Panc1 (cell line): Measurements from ENCODE around the gene IZUMO4. TPM values are rescaled to one million over a fixed set of nuclear protein-coding genes. Genes with fewer than 3 reads are reported as not detected.

Source experiments
- ATAC-seq: fragments of 200-7000 bp; cut with Tn5 transposase; 2 replicates; pipeline ENCODE4 v1.9.1; 2020; ENCODE audit warnings: mild to moderate bottlenecking, moderate library complexity
- BruUV-seq: library from RNA; stranded (reverse); fragments of 400-500 nt; replicated peaks from 2 replicates; lab custom pipeline; 2021; lab: Mats Ljungman, UMichigan
- CTCF ChIA-PET: fragments of 300-600 bp; sonication (Branson Sonifier 250); formaldehyde crosslinking; loops from one replicate; lab custom pipeline; 2022; ENCODE audit warnings: antibody characterized with exemption; lab: Charles Lee
- POLR2A ChIA-PET: fragments of 300-600 bp; sonication (Branson Sonifier 250); formaldehyde crosslinking; loops from one replicate; lab custom pipeline; 2022; ENCODE audit warnings: antibody characterized with exemption; lab: Charles Lee
- DNase-seq: peaks from one replicate; pipeline ENCODE4 v3.0.0-alpha.2; 2010; ENCODE audit warnings: low read depth, low spot score
- H3K27ac ChIP-seq: 2 replicates; pipeline ENCODE4 v1.5.1; 2011; ENCODE audit warnings: mild to moderate bottlenecking, low read length, inconsistent platforms
- H3K27me3 ChIP-seq: fragments of 200-500 bp; sonication (Bioruptor generic); 2 replicates; pipeline ENCODE4 v1.6.0; 2014; ENCODE audit warnings: low read length, inconsistent platforms; ENCODE audit not compliant: control insufficient read depth, insufficient read depth
- H3K36me3 ChIP-seq: fragments of 200-500 bp; sonication (Bioruptor generic); 2 replicates; pipeline ENCODE4 v1.5.1; 2014; ENCODE audit warnings: inconsistent platforms, mild to moderate bottlenecking, low read length, moderate library complexity; ENCODE audit not compliant: control insufficient read depth, insufficient read depth
- H3K4me1 ChIP-seq: 2 replicates; pipeline ENCODE4 v1.5.1; 2011; ENCODE audit warnings: inconsistent platforms, mild to moderate bottlenecking, low read length, moderate library complexity; ENCODE audit not compliant: control insufficient read depth, insufficient read depth
- H3K4me3 ChIP-seq, 2 experiments: 2 replicates each; pipeline ENCODE4 v1.5.1; 2011 to 2012; ENCODE audit warnings: low read depth in 2 of 2, low read length in 2 of 2, mild to moderate bottlenecking in 2 of 2, inconsistent platforms in 1 of 2, moderate library complexity in 1 of 2
- H3K9me3 ChIP-seq: fragments of 200-500 bp; sonication (Bioruptor generic); 2 replicates; pipeline ENCODE4 v1.5.1; 2014; ENCODE audit warnings: low read depth, mild to moderate bottlenecking, inconsistent platforms, low read length, moderate library complexity; ENCODE audit not compliant: control insufficient read depth, insufficient read depth
- CTCF ChIP-seq: fragments of 450-650 bp; IDR thresholded peaks from 2 replicates; pipeline ENCODE4 v1.5.1; 2017; ENCODE audit warnings: mild to moderate bottlenecking
- POLR2AphosphoS5 ChIP-seq: IDR thresholded peaks from 2 replicates; pipeline ENCODE4 v1.6.1; 2012; ENCODE audit warnings: mild to moderate bottlenecking, low read depth, low read length, moderate library complexity
- REST ChIP-seq, 2 experiments: IDR thresholded peaks; 2 replicates each; pipeline ENCODE4 v1.6.1; 2011 to 2012; ENCODE audit warnings: low read depth in 2 of 2, control low read depth in 1 of 2, low read length in 1 of 2, mild to moderate bottlenecking in 1 of 2, moderate library complexity in 1 of 2; ENCODE audit not compliant: insufficient read depth in 1 of 2
- SIN3A ChIP-seq: IDR thresholded peaks from 2 replicates; pipeline ENCODE4 v1.6.1; 2012; ENCODE audit warnings: low read depth, mild to moderate bottlenecking, low read length, moderate library complexity, borderline replicate concordance; ENCODE audit not compliant: insufficient read depth
- TCF7L2 ChIP-seq: IDR thresholded peaks from 2 replicates; pipeline ENCODE4 v1.6.1; 2011; ENCODE audit warnings: mild to moderate bottlenecking, low read depth, low read length, inconsistent platforms
- in situ Hi-C: cut with HindIII; loops from 2 replicates; pipeline ENCODE4 v1.10.0; 2016; ENCODE audit warnings: low sequenced_read_pairs, low pct_unique_long_range_greater_than_20kb
- intact Hi-C: fragments of 100-400 bp; cut with micrococcal nuclease; formaldehyde crosslinking; loops from one replicate; pipeline ENCODE4 v1.10.0; 2022; ENCODE audit not compliant: unreplicated experiment
- total RNA-seq: library from RNA; stranded (reverse); gene quantifications from one replicate; pipeline ENCODE4 v1.2.1, GENCODE V29; 2021; ENCODE audit not compliant: unreplicated experiment

The IZUMO4 gene
- total RNA-seq, 1 experiment from 2014 or later = 5.4 TPM

- Histone ChIP-seq H3K36me3 (no peaks in the 10 kb centered on the region), H3K4me1 (no peaks in the 10 kb centered on the region), H3K9me3 (no peaks in the 10 kb centered on the region), H3K27ac (no peak overlapping the region), H3K27me3 (no peaks in the 10 kb centered on the region), H3K4me3 (no peak overlapping the region)
- intact Hi-C loops = no loop called here
- ChIA-PET POLR2A (no interaction called here), CTCF (no interaction called here)
- ATAC-seq (no peak), DNase-seq (no peak)
- TF ChIP-seq REST (IDR thresholded peaks at IDR 0.05; ENCODE audit: insufficient read depth in 1 of 2, low read depth in 2 of 2, low read length in 1 of 2) (no peak), POLR2AphosphoS5 (no peak)
- in situ Hi-C loops = no loop called here
- no TSS peak for BruUV-seq
Measured at GRCh38 chr19:2081873-2082810, 14.6 kb upstream of the IZUMO4 start.

- no peak for ATAC-seq
- TF ChIP-seq POLR2AphosphoS5 (no peak), CTCF (no peak), SIN3A (no peak), TCF7L2 (no peak), REST (IDR thresholded peaks at IDR 0.05; ENCODE audit: insufficient read depth in 1 of 2, low read depth in 2 of 2, low read length in 1 of 2) (no peak)
- H3K36me3 ChIP-seq = no peaks in the 10 kb centered on the region
- TSS peak; percentile 44 for BruUV-seq
- H3K27me3 ChIP-seq = no peaks in the 10 kb centered on the region
- ChIA-PET POLR2A (interaction anchor here (0.6 kb wide), 1 partner anchor 77 kb away, joined by 10 read pairs; no protein-coding TSS in a partner anchor), CTCF (no interaction called here)
- H3K4me3 ChIP-seq = no peak overlapping the region
- H3K4me1 ChIP-seq = no peaks in the 10 kb centered on the region
- in situ Hi-C loops (no loop called here), intact Hi-C loops (no loop called here)
- no peaks in the 10 kb centered on the region for H3K9me3 ChIP-seq
- DNase-seq = no peak
- no peak overlapping the region for H3K27ac ChIP-seq
Measured at GRCh38 chr19:2083174-2083854, 13.4 kb upstream of the IZUMO4 start.
